HCT116 (cell line): ENCODE measurements around the gene KIAA0930. TPM values are rescaled to one million over a fixed set of nuclear protein-coding genes. Genes with fewer than 3 reads are reported as not detected.
A peak's percentile ranks its signal among the peaks of the same experiment; 100 is the strongest.

Source experiments
- ATAC-seq: fragments of 200-7000 bp; cut with Tn5 transposase; 2 replicates; pipeline ENCODE4 v1.9.1; 2020; ENCODE audit warnings: mild to moderate bottlenecking, moderate library complexity
- BruUV-seq: library from RNA; stranded (reverse); fragments of 400-500 nt; replicated peaks from 2 replicates; lab custom pipeline; 2021; lab: Mats Ljungman, UMichigan
- CTCF ChIA-PET: fragments of 300-600 bp; sonication (Branson Sonifier 250); formaldehyde crosslinking; loops from one replicate; lab custom pipeline; 2021; ENCODE audit warnings: antibody characterized with exemption; lab: Charles Lee
- POLR2A ChIA-PET: fragments of 300-600, 350-600 bp; sonication (Branson Sonifier 250); formaldehyde crosslinking; loops from one replicate; lab custom pipeline; 2021; ENCODE audit warnings: antibody characterized with exemption; lab: Charles Lee
- RAD21 ChIA-PET, 2 experiments: fragments of 300-600 bp; sonication (Branson Sonifier 250); formaldehyde crosslinking; loops; one replicate each; lab custom pipeline; 2023; ENCODE audit warnings: low total read pairs in 2 of 2; ENCODE audit not compliant: uncharacterized antibody in 2 of 2, unreplicated experiment in 2 of 2, low non-redundant PET in 1 of 2; lab: Charles Lee
- DNase-seq: peaks from one replicate; pipeline ENCODE4 v3.0.0-alpha.2; 2010; ENCODE audit warnings: low read depth, low spot score
- H2AFZ ChIP-seq: fragments of 200-600 bp; shearing (Covaris generic), sonication (generic); 2 replicates; pipeline ENCODE4 v1.6.1; 2017; ENCODE audit warnings: low read depth, mixed run types, mixed read lengths, antibody characterized with exemption, low read length; ENCODE audit not compliant: poor library complexity, severe bottlenecking
- H3K27ac ChIP-seq: 2 replicates; pipeline ENCODE4 v1.5.1; 2012; ENCODE audit warnings: low read depth, low read length
- H3K27me3 ChIP-seq: fragments of 200-600 bp; sonication (generic); 2 replicates; pipeline ENCODE4 v1.6.1; 2016; ENCODE audit warnings: mixed run types, low read length, mixed read lengths; ENCODE audit not compliant: insufficient read depth
- H3K36me3 ChIP-seq, 2 experiments: fragments of 200-500 bp in 1 of 2; fragments of 200-600 bp in 1 of 2; sonication (Bioruptor generic) in 1 of 2; sonication (generic) in 1 of 2; 2 replicates each; pipeline versions ENCODE4 v1.5.1 to v1.6.1; 2014 to 2016; ENCODE audit warnings: low read length in 2 of 2, inconsistent platforms in 1 of 2, mixed read lengths in 1 of 2, mixed run types in 1 of 2; ENCODE audit not compliant: insufficient read depth in 2 of 2, control insufficient read depth in 1 of 2
- H3K4me1 ChIP-seq, 2 experiments: fragments of 200-600 bp in 1 of 2; sonication (generic) in 1 of 2; 2 replicates each; pipeline versions ENCODE4 v1.5.1 to v1.6.1; 2012 to 2017; ENCODE audit warnings: low read length in 2 of 2, inconsistent platforms in 1 of 2, mild to moderate bottlenecking in 1 of 2, mixed read lengths in 1 of 2, mixed run types in 1 of 2, moderate library complexity in 1 of 2; ENCODE audit not compliant: insufficient read depth in 2 of 2, control insufficient read depth in 1 of 2
- H3K4me2 ChIP-seq: fragments of 200-600 bp; sonication (generic); 2 replicates; pipeline ENCODE4 v1.6.1; 2017; ENCODE audit warnings: mixed run types, low read length, mixed read lengths
- H3K4me3 ChIP-seq, 2 experiments: fragments of 200-600 bp in 1 of 2; sonication (generic) in 1 of 2; replicated peaks in 1 of 2; 2 replicates each; pipeline ENCODE4 v1.5.1; 2011 to 2016; ENCODE audit warnings: low read length in 2 of 2, control low read depth in 1 of 2, low read depth in 1 of 2, mild to moderate bottlenecking in 1 of 2, mixed read lengths in 1 of 2, mixed run types in 1 of 2
- H3K79me2 ChIP-seq: fragments of 200-600 bp; sonication (generic); 2 replicates; pipeline ENCODE4 v1.6.1; 2017; ENCODE audit warnings: mild to moderate bottlenecking, mixed run types, low read length, moderate library complexity, mixed read lengths; ENCODE audit not compliant: insufficient read depth
- H3K9ac ChIP-seq: fragments of 200-600 bp; sonication (generic); 2 replicates; pipeline ENCODE4 v1.6.1; 2016; ENCODE audit warnings: low read length, mixed read lengths
- H3K9me2 ChIP-seq: fragments of 200-600 bp; sonication (generic), shearing (Covaris generic); 2 replicates; pipeline ENCODE4 v1.6.1; 2017; ENCODE audit warnings: mixed run types, mild to moderate bottlenecking, moderate library complexity; ENCODE audit not compliant: insufficient read depth
- H3K9me3 ChIP-seq, 2 experiments: fragments of 200-500 bp in 1 of 2; fragments of 200-600 bp in 1 of 2; sonication (Bioruptor generic) in 1 of 2; sonication (generic) in 1 of 2; 2 replicates each; pipeline ENCODE4 v1.6.1; 2014 to 2017; ENCODE audit warnings: low read length in 2 of 2, mixed read lengths in 2 of 2, inconsistent platforms in 1 of 2, low read depth in 1 of 2, mild to moderate bottlenecking in 1 of 2, mixed run types in 1 of 2, moderate library complexity in 1 of 2; ENCODE audit not compliant: control insufficient read depth in 1 of 2, insufficient read depth in 1 of 2
- H4K20me1 ChIP-seq: fragments of 200-600 bp; sonication (generic), shearing (Covaris generic); 2 replicates; pipeline ENCODE4 v1.6.1; 2017; ENCODE audit warnings: mixed run types, mild to moderate bottlenecking, moderate library complexity; ENCODE audit not compliant: insufficient read depth
- CEBPB ChIP-seq: IDR thresholded peaks from 2 replicates; pipeline ENCODE4 v1.6.1; 2012; ENCODE audit warnings: low read depth
- EGR1 ChIP-seq: IDR thresholded peaks from 2 replicates; pipeline ENCODE4 v1.6.1; 2012; ENCODE audit warnings: low read depth
- ELF1 ChIP-seq: IDR thresholded peaks from 2 replicates; pipeline ENCODE4 v1.6.1; 2012; ENCODE audit warnings: low read depth, borderline replicate concordance
- EZH2 ChIP-seq: fragments of 200-600 bp; sonication (generic); IDR thresholded peaks from 2 replicates; pipeline ENCODE4 v1.6.1; 2017; ENCODE audit warnings: antibody characterized with exemption, mixed run types
- EZH2phosphoT487 ChIP-seq: fragments of 200-600 bp; IDR thresholded peaks from 2 replicates; pipeline ENCODE4 v1.6.1; 2018; ENCODE audit warnings: antibody characterized with exemption, borderline replicate concordance
- FOSL1 ChIP-seq: IDR thresholded peaks from 2 replicates; pipeline ENCODE4 v1.6.1; 2012; ENCODE audit warnings: low read depth
- RAD21 ChIP-seq: IDR thresholded peaks from 2 replicates; pipeline ENCODE4 v1.6.1; 2012; ENCODE audit warnings: low read depth, mild to moderate bottlenecking
- SIN3A ChIP-seq: IDR thresholded peaks from 2 replicates; pipeline ENCODE4 v1.6.1; 2012; ENCODE audit warnings: low read depth
- SP1 ChIP-seq: IDR thresholded peaks from 2 replicates; pipeline ENCODE4 v1.6.1; 2012; ENCODE audit warnings: low read depth
- SRF ChIP-seq: IDR thresholded peaks from 2 replicates; pipeline ENCODE4 v1.6.1; 2012; ENCODE audit warnings: low read depth
- TCF7L2 ChIP-seq: IDR thresholded peaks from 2 replicates; pipeline ENCODE4 v1.7.0; 2011; ENCODE audit warnings: borderline replicate concordance, inconsistent platforms; ENCODE audit not compliant: insufficient read depth, insufficient read length; ENCODE audit errors: extremely low read depth
- YY1 ChIP-seq: IDR thresholded peaks from 2 replicates; pipeline ENCODE4 v1.6.1; 2011; ENCODE audit warnings: low read length, low read depth, moderate library complexity, mild to moderate bottlenecking; ENCODE audit not compliant: insufficient replicate concordance; ENCODE audit errors: extremely low read depth
- ZNF274 ChIP-seq: fragments of 200-500 bp; sonication (Bioruptor generic); IDR thresholded peaks from 2 replicates; pipeline ENCODE4 v1.6.1; 2014; ENCODE audit warnings: mild to moderate bottlenecking, low read depth, low read length, inconsistent platforms
- intact Hi-C: fragments of 100-400 bp; cut with micrococcal nuclease; formaldehyde crosslinking; loops from 2 replicates; pipeline ENCODE4 v1.10.0; 2022
- total RNA-seq: library from RNA; stranded (reverse); gene quantifications from one replicate; pipeline ENCODE4 v1.2.1, GENCODE V29; 2021; ENCODE audit not compliant: unreplicated experiment
- TF ChIP-seq, protein P1 (sequence below): IDR thresholded peaks from 2 replicates; pipeline ENCODE4 v1.6.1; 2011; ENCODE audit warnings: mild to moderate bottlenecking, low read length, moderate library complexity; ENCODE audit not compliant: insufficient replicate concordance; ENCODE audit errors: extremely low read depth
- TF ChIP-seq, protein P2 (sequence below): IDR thresholded peaks from 2 replicates; pipeline ENCODE4 v1.6.1; 2012

KIAA0930 gene
- total RNA-seq, 1 experiment from 2014 or later, result 60.9 TPM

DNA sequence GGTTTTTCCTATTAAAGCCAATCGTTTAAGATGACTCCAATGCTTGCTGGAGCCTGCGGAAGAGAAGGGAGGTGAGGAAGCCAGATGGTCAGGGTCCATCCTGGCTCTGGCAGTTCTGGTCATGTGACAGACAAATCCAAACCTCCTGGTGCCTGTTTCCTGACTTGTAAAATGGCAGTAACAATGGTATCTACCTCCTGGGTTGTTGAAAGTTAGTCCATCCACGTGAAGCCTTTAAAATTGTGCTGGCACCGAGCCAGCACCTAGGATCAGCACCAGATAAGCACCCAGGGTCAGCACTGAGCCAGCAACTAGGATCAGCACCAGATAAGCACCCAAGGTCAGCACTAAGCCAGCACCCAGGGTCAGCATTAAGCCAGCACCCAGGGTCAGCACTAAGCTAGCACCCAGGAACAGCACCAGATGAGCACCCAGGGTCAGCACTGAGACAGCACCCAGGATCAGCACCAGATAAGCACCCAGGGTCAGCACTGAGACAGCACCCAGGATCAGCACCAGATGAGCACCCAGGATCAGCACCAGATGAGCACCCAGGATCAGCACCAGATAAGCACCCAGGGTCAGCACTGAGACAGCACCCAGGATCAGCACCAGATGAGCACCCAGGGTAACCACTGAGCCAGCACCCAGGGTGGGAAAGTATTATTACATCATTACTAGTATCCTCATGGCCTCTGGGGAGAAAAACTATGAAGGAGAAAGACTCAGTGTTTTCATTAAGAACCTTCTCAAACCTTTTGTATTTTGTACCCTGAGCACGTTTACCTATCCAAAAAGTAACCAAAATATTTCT, 17.2 kb downstream of the KIAA0930 start:
- Histone ChIP-seq H3K27me3 (no peaks in the 10 kb centered on the region), H3K27ac (no peak overlapping the region), H3K9ac (no peak overlapping the region), H3K9me2 (no peaks in the 10 kb centered on the region), H4K20me1 (no peaks in the 10 kb centered on the region)
- CTCF ChIA-PET, result no interaction called here
- RAD21 ChIA-PET, result no interaction called here
- no TSS peak for BruUV-seq
- TF ChIP-seq, protein P1, sequence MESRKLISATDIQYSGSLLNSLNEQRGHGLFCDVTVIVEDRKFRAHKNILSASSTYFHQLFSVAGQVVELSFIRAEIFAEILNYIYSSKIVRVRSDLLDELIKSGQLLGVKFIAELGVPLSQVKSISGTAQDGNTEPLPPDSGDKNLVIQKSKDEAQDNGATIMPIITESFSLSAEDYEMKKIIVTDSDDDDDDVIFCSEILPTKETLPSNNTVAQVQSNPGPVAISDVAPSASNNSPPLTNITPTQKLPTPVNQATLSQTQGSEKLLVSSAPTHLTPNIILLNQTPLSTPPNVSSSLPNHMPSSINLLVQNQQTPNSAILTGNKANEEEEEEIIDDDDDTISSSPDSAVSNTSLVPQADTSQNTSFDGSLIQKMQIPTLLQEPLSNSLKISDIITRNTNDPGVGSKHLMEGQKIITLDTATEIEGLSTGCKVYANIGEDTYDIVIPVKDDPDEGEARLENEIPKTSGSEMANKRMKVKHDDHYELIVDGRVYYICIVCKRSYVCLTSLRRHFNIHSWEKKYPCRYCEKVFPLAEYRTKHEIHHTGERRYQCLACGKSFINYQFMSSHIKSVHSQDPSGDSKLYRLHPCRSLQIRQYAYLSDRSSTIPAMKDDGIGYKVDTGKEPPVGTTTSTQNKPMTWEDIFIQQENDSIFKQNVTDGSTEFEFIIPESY, result no peak
- TF ChIP-seq YY1, result no peak
- TF ChIP-seq CEBPB, result no peak
- TF ChIP-seq EZH2phosphoT487, result no peak
- TF ChIP-seq SRF, result no peak
- no peak for TF ChIP-seq FOSL1
- TF ChIP-seq SIN3A, result no peak
- no peak for TF ChIP-seq TCF7L2
- TF ChIP-seq SP1, result no peak
- TF ChIP-seq EZH2, result no peak
- TF ChIP-seq, protein P2, sequence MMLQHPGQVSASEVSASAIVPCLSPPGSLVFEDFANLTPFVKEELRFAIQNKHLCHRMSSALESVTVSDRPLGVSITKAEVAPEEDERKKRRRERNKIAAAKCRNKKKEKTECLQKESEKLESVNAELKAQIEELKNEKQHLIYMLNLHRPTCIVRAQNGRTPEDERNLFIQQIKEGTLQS, result no peak
- TF ChIP-seq ZNF274, result no peak
- no peak for TF ChIP-seq ELF1
- TF ChIP-seq EGR1, result no peak
- no peak for TF ChIP-seq RAD21
- TF ChIP-seq, all 23 proteins: peak for 0
- no peak overlapping the region for H2AFZ ChIP-seq
- peaks cover 21% of the 10 kb centered on the region for H3K79me2 ChIP-seq
- ATAC-seq (peak; percentile 14; the same call in 1 of the 2 replicates), DNase-seq (no peak)
- H3K4me1 ChIP-seq, result no peaks in the 10 kb centered on the region
- H3K36me3 ChIP-seq, result no peaks in the 10 kb centered on the region
- no peak overlapping the region for H3K4me3 ChIP-seq
- H3K4me2 ChIP-seq, result no peak overlapping the region
- intact Hi-C loops, result no loop called here
- H3K9me3 ChIP-seq, result no peaks in the 10 kb centered on the region
- POLR2A ChIA-PET, result no interaction called here
